SJCRH30 (cell line): Measurements from ENCODE around the gene CACNA2D3. TPM values are rescaled to one million over a fixed set of nuclear protein-coding genes. Genes with fewer than 3 reads are reported as not detected.

Experiments
- DNase-seq, 2 experiments: peaks; one replicate each; pipeline ENCODE4 v3.0.0-alpha.2; 2015 to 2020
- H3K27ac ChIP-seq: fragments of 250-450 bp; sonication (Bioruptor Pico); 2 replicates; pipeline ENCODE4 v1.5.1; 2020; ENCODE audit warnings: mild to moderate bottlenecking, moderate library complexity
- H3K27me3 ChIP-seq: fragments of 250-450 bp; sonication (Bioruptor Pico); 2 replicates; pipeline ENCODE4 v1.5.1; 2020; ENCODE audit warnings: mild to moderate bottlenecking, moderate library complexity
- H3K36me3 ChIP-seq: fragments of 250-450 bp; sonication (Bioruptor Pico); 2 replicates; pipeline ENCODE4 v1.5.1; 2020; ENCODE audit warnings: mild to moderate bottlenecking, moderate library complexity
- H3K4me1 ChIP-seq: fragments of 250-450 bp; sonication (Bioruptor Pico); 2 replicates; pipeline ENCODE4 v1.5.1; 2020; ENCODE audit warnings: mild to moderate bottlenecking, moderate library complexity
- H3K4me3 ChIP-seq: fragments of 250-450 bp; sonication (Bioruptor Pico); 2 replicates; pipeline ENCODE4 v1.5.1; 2020; ENCODE audit warnings: mild to moderate bottlenecking, moderate library complexity
- H3K9me3 ChIP-seq: fragments of 250-450 bp; sonication (Bioruptor Pico); replicated peaks from 2 replicates; pipeline ENCODE4 v1.5.1; 2020; ENCODE audit warnings: mild to moderate bottlenecking, moderate library complexity
- total RNA-seq: library from RNA; depleted of rRNA; stranded (reverse); fragments of >200 nt; shearing (Covaris generic); gene quantifications from 2 replicates; pipeline ENCODE4 v1.2.3, GENCODE V29; 2014

Gene CACNA2D3
- total RNA-seq, 1 experiment from 2014 or later: 0.22 TPM

GRCh38 chr3:54905920-54906319, 783.6 kb downstream of the CACNA2D3 start:
- Histone ChIP-seq H3K36me3 (no peaks in the 10 kb centered on the region), H3K4me3 (no peak overlapping the region), H3K27me3 (no peaks in the 10 kb centered on the region), H3K4me1 (peaks cover 54% of the 10 kb centered on the region), H3K27ac (no peak overlapping the region), H3K9me3 (0 out of 2 replicates have a peak, but pooled peaks cover 4% of the 10 kb centered on the region)
- DNase-seq: no peak

- peaks cover 46% of the 10 kb centered on the region for H3K4me1 ChIP-seq
- no peaks in the 10 kb centered on the region for H3K36me3 ChIP-seq
- no peak overlapping the region for H3K4me3 ChIP-seq
- H3K27ac ChIP-seq: no peak overlapping the region; the same call in 1 of the 2 replicates
- no peaks in the 10 kb centered on the region for H3K27me3 ChIP-seq
- peak; percentile 26 to 59 for DNase-seq
- H3K9me3 ChIP-seq: 0 out of 2 replicates have a peak, but pooled peaks cover 4% of the 10 kb centered on the region
These were observed 784.4 kb downstream of the CACNA2D3 start for GRCh38 chr3:54906763-54907162.

- H3K36me3 ChIP-seq: no peaks in the 10 kb centered on the region
- H3K4me1 ChIP-seq: peaks cover 40% of the 10 kb centered on the region
- no peaks in the 10 kb centered on the region for H3K27me3 ChIP-seq
- H3K9me3 ChIP-seq: no peaks in the 10 kb centered on the region
- no peak overlapping the region for H3K4me3 ChIP-seq
- H3K27ac ChIP-seq: no peak overlapping the region
- DNase-seq: peak; percentile 12 to 65
These were observed 786.8 kb downstream of the CACNA2D3 start for GRCh38 chr3:54909191-54909590.

- H3K4me3 ChIP-seq: no peak overlapping the region
These were observed 791.8 kb downstream of the CACNA2D3 start for GRCh38 chr3:54914180-54914579.

GRCh38 chr3:54915181-54915580, 792.8 kb downstream of the CACNA2D3 start:
- H3K4me3 ChIP-seq: no peak overlapping the region
- H3K27ac ChIP-seq: no peak overlapping the region
- no peaks in the 10 kb centered on the region for H3K9me3 ChIP-seq
- no peaks in the 10 kb centered on the region for H3K4me1 ChIP-seq
- H3K27me3 ChIP-seq: no peaks in the 10 kb centered on the region
- DNase-seq: no peak
- no peaks in the 10 kb centered on the region for H3K36me3 ChIP-seq

More at GRCh38 chr3:54914180-54914579, 791.8 kb downstream of the CACNA2D3 start:
- Histone ChIP-seq H3K27ac (no peak overlapping the region), H3K4me1 (peaks cover 3% of the 10 kb centered on the region), H3K27me3 (no peaks in the 10 kb centered on the region), H3K36me3 (no peaks in the 10 kb centered on the region), H3K9me3 (no peaks in the 10 kb centered on the region)
- no peak for DNase-seq

GRCh38 chr3:54915976-54916375, 793.6 kb downstream of the CACNA2D3 start:
- no peak for DNase-seq
- H3K4me1 ChIP-seq: no peaks in the 10 kb centered on the region
- H3K9me3 ChIP-seq: no peaks in the 10 kb centered on the region
- H3K27ac ChIP-seq: no peak overlapping the region
- H3K4me3 ChIP-seq: no peak overlapping the region
- no peaks in the 10 kb centered on the region for H3K36me3 ChIP-seq
- no peaks in the 10 kb centered on the region for H3K27me3 ChIP-seq

GRCh38 chr3:54916732-54917131, 794.4 kb downstream of the CACNA2D3 start:
- Histone ChIP-seq H3K36me3 (no peaks in the 10 kb centered on the region), H3K9me3 (no peaks in the 10 kb centered on the region), H3K4me3 (no peak overlapping the region), H3K27ac (no peak overlapping the region), H3K4me1 (no peaks in the 10 kb centered on the region), H3K27me3 (no peaks in the 10 kb centered on the region)
- no peak for DNase-seq

- Histone ChIP-seq H3K4me1 (no peaks in the 10 kb centered on the region), H3K27ac (no peak overlapping the region), H3K9me3 (no peaks in the 10 kb centered on the region), H3K4me3 (no peak overlapping the region), H3K36me3 (no peaks in the 10 kb centered on the region), H3K27me3 (no peaks in the 10 kb centered on the region)
- no peak for DNase-seq
These were observed 794.8 kb downstream of the CACNA2D3 start for GRCh38 chr3:54917174-54917573.

GRCh38 chr3:54917862-54918261, 795.5 kb downstream of the CACNA2D3 start:
- no peaks in the 10 kb centered on the region for H3K27me3 ChIP-seq
- no peaks in the 10 kb centered on the region for H3K36me3 ChIP-seq
- H3K4me3 ChIP-seq: no peak overlapping the region
- H3K4me1 ChIP-seq: no peaks in the 10 kb centered on the region
- no peak for DNase-seq
- H3K9me3 ChIP-seq: no peaks in the 10 kb centered on the region
- no peak overlapping the region for H3K27ac ChIP-seq

- no peaks in the 10 kb centered on the region for H3K9me3 ChIP-seq
- H3K27me3 ChIP-seq: no peaks in the 10 kb centered on the region
- no peak overlapping the region for H3K4me3 ChIP-seq
- H3K36me3 ChIP-seq: no peaks in the 10 kb centered on the region
- H3K27ac ChIP-seq: no peak overlapping the region
- no peak for DNase-seq
- H3K4me1 ChIP-seq: no peaks in the 10 kb centered on the region
These were observed 796.2 kb downstream of the CACNA2D3 start for GRCh38 chr3:54918516-54918915.

GRCh38 chr3:54928046-54928770, 805.9 kb downstream of the CACNA2D3 start, which contains the start of gene LRTM1:
LRTM1 (minus strand) TSS chr3:54928059; CDS start chr3:54927911, 148 bp downstream.
- DNase-seq: peak; percentile 34 to 67
- no peaks in the 10 kb centered on the region for H3K36me3 ChIP-seq
- H3K27ac ChIP-seq: peak within 1 kb of the TSS; percentile 26

GRCh38 chr3:54931182-54931581, 808.8 kb downstream of the CACNA2D3 start:
- Histone ChIP-seq H3K4me3 (no peak overlapping the region), H3K27me3 (no peaks in the 10 kb centered on the region), H3K27ac (no peak overlapping the region), H3K36me3 (no peaks in the 10 kb centered on the region), H3K9me3 (no peaks in the 10 kb centered on the region), H3K4me1 (peaks cover 20% of the 10 kb centered on the region)
- DNase-seq: no peak

More at GRCh38 chr3:54928046-54928770, 805.9 kb downstream of the CACNA2D3 start, which contains the start of gene LRTM1:
- H3K27me3 ChIP-seq: no peaks in the 10 kb centered on the region
- H3K4me1 ChIP-seq: peaks cover 27% of the 10 kb centered on the region
- H3K9me3 ChIP-seq: no peaks in the 10 kb centered on the region
- peak within 1 kb of the TSS; percentile 21 for H3K4me3 ChIP-seq

GRCh38 chr3:54932606-54933005, 810.3 kb downstream of the CACNA2D3 start:
- Histone ChIP-seq H3K27ac (no peak overlapping the region), H3K4me3 (no peak overlapping the region), H3K36me3 (no peaks in the 10 kb centered on the region), H3K4me1 (peaks cover 12% of the 10 kb centered on the region), H3K9me3 (no peaks in the 10 kb centered on the region), H3K27me3 (no peaks in the 10 kb centered on the region)
- DNase-seq: peak in 1 of 2 experiments; percentile 41

- H3K36me3 ChIP-seq: no peaks in the 10 kb centered on the region
- DNase-seq: no peak
- H3K9me3 ChIP-seq: no peaks in the 10 kb centered on the region
- H3K4me1 ChIP-seq: 0 out of 2 replicates have a peak, but pooled peaks cover 3% of the 10 kb centered on the region
- H3K27me3 ChIP-seq: no peaks in the 10 kb centered on the region
- H3K27ac ChIP-seq: no peak overlapping the region
- no peak overlapping the region for H3K4me3 ChIP-seq
These were observed 813.5 kb downstream of the CACNA2D3 start for GRCh38 chr3:54935869-54936268.

GRCh38 chr3:54936561-54936960, 814.2 kb downstream of the CACNA2D3 start:
- H3K9me3 ChIP-seq: no peaks in the 10 kb centered on the region
- H3K4me1 ChIP-seq: peaks cover 3% of the 10 kb centered on the region; the same call in 1 of the 2 replicates
- H3K36me3 ChIP-seq: no peaks in the 10 kb centered on the region
- H3K4me3 ChIP-seq: no peak overlapping the region
- H3K27ac ChIP-seq: no peak overlapping the region
- no peaks in the 10 kb centered on the region for H3K27me3 ChIP-seq
- no peak for DNase-seq
